Vagina (tissue), 2 donors: Measurements from ENCODE around the gene SIK3. TPM values are rescaled to one million over a fixed set of nuclear protein-coding genes. Genes with fewer than 3 reads are reported as not detected.
A peak's percentile ranks its signal among the peaks of the same experiment; 100 is the strongest.
"Not testable (repeated sequence)": the region's sequence is repeated elsewhere in the genome, so short reads cannot be mapped to it uniquely, and the experiment has no call there.

Source experiments
- DNase-seq, 2 donors: peaks; one replicate each; pipeline ENCODE4 v3.0.0-alpha.2; 2017; ENCODE audit errors: extremely low spot score in 2 of 2
- H3K27ac ChIP-seq: fragments of 200-600 bp; sonication (generic); one replicate; pipeline ENCODE4 v1.5.1; 2019
- H3K27me3 ChIP-seq: fragments of 200-600 bp; sonication (generic); one replicate; pipeline ENCODE4 v1.5.1; 2019
- H3K36me3 ChIP-seq, 2 donors: fragments of 200-600 bp; sonication (generic); one replicate each; pipeline ENCODE4 v1.5.1; 2017 to 2019
- H3K4me1 ChIP-seq: fragments of 200-600 bp; sonication (generic); one replicate; pipeline ENCODE4 v1.5.1; 2019
- H3K4me3 ChIP-seq, 2 donors: fragments of 200-600 bp; sonication (generic); 1 replicate in 1 of 2; 2 replicates in 1 of 2; pipeline ENCODE4 v1.5.1; 2016 to 2019
- H3K9me3 ChIP-seq: fragments of 200-600 bp; sonication (generic); one replicate; pipeline ENCODE4 v1.5.1; 2019
- CTCF ChIP-seq, 3 experiments: fragments of 450-650 bp in 2 of 3; fragments of 200-600 bp in 1 of 3; sonication (generic) in 1 of 3; IDR thresholded peaks; one replicate each; pipeline ENCODE4 v1.5.1; 2017 to 2019; ENCODE audit warnings: antibody characterized with exemption in 3 of 3, mild to moderate bottlenecking in 2 of 3, moderate library complexity in 2 of 3
- POLR2A ChIP-seq, 2 donors: fragments of 450-650 bp; IDR thresholded peaks; one replicate each; pipeline ENCODE4 v1.6.1; 2017; ENCODE audit warnings: antibody characterized with exemption in 2 of 2, mild to moderate bottlenecking in 2 of 2, moderate library complexity in 2 of 2
- POLR2AphosphoS5 ChIP-seq, 2 donors: sonication (generic); formaldehyde crosslinking; IDR thresholded peaks; one replicate each; pipeline ENCODE4 v1.9.0; 2017; ENCODE audit warnings: antibody characterized with exemption in 2 of 2, mild to moderate bottlenecking in 2 of 2, low read depth in 1 of 2; ENCODE audit not compliant: insufficient read depth in 1 of 2
- intact Hi-C: fragments of 100-400 bp; cut with DNase I; formaldehyde crosslinking; loops from one replicate; pipeline ENCODE4 v1.15.1; 2023
- total RNA-seq: library from RNA; depleted of rRNA; stranded (reverse); fragments of >200 nt; gene quantifications from one replicate; pipeline ENCODE4 v1.2.3, GENCODE V29; 2016

Gene SIK3
- total RNA-seq, 1 donor from 2014 or later = 39.0 TPM

DNA sequence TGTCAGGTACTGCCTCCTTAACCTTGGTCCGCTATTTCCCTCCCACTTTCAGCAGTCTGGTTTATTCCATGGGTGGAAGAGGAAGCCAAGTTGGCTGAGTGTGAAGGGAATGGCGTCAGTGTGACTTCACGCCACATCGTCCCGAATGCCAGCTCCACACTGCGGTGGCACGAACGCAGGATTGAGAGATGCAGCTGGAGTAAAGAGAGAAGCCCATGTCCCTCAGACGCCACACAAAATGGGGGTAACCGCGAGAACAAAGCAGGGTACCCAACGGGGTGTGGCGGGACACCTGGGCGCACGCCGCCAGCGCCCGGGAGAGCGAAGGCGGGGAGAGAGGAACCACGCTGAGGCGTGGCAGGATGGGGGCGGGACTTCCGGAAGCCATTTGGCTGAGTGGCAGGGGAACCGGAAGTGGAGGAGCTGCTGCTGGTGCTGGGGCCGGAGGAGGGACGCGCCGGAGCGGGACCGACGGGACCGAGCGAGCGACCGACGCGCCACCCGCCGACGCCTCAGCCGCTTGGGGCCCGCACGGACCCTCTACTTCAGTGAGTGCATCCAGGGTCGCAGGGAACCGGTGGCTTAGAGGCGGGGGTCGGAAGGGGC is 45.7 kb upstream of the SIK3 start, which contains the start of gene PAFAH1B2:
Gene PAFAH1B2, plus strand, starts transcription at position 417 of the 606 bp plus-strand sequence. CDS start 8,161 bp downstream, outside the sequence.
- TF ChIP-seq POLR2AphosphoS5 (IDR thresholded peaks at IDR 0.05; ENCODE audit: insufficient read depth in 1 of 2, low read depth in 1 of 2) (peak; percentile 81 to 95), CTCF (IDR thresholded peaks at IDR 0.05) (no peak), POLR2A (IDR thresholded peaks at IDR 0.05) (peak in 1 of 2 donors; percentile 70)
- H3K27ac ChIP-seq = peak within 1 kb of the TSS; percentile 90
- H3K4me1 ChIP-seq = peaks cover 40% of the 10 kb centered on the region
- H3K9me3 ChIP-seq = no peaks in the 10 kb centered on the region
- H3K27me3 ChIP-seq = no peaks in the 10 kb centered on the region
- no peaks in the 10 kb centered on the region for H3K36me3 ChIP-seq
- DNase-seq = peak; percentile 95 to 97
- intact Hi-C loops = no loop called here
- H3K4me3 ChIP-seq = peak within 1 kb of the TSS; percentile 81 to 88

DNA sequence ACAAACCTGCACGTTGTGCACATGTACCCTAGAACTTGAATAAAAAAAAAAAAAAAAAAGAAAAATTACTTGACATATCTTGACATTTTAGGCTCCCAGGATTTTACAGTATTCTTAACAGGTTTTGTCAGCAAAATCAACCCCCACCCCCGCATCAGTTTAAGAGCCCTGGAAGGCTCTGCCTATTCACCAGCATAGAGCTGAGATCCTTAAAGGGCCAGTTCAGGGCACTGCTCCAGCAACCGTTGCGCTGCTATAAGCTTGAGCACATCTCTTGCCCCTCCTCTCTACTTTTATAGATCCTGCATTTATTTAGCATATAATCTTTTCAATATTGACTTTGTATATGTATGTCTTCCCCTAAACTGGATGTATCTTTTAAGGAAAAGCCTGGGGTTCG is 45.2 kb upstream of the SIK3 start:
- H3K4me3 ChIP-seq = peak overlapping the region; percentile 81 to 88
- peak overlapping the region; percentile 90 for H3K27ac ChIP-seq
- TF ChIP-seq CTCF (IDR thresholded peaks at IDR 0.05) (no peak), POLR2A (IDR thresholded peaks at IDR 0.05) (no peak), POLR2AphosphoS5 (IDR thresholded peaks at IDR 0.05; ENCODE audit: insufficient read depth in 1 of 2, low read depth in 1 of 2) (no peak)
- no peaks in the 10 kb centered on the region for H3K36me3 ChIP-seq
- peaks cover 39% of the 10 kb centered on the region for H3K4me1 ChIP-seq
- DNase-seq = no peak
- intact Hi-C loops = no loop called here
- H3K9me3 ChIP-seq = no peaks in the 10 kb centered on the region
- no peaks in the 10 kb centered on the region for H3K27me3 ChIP-seq

DNA sequence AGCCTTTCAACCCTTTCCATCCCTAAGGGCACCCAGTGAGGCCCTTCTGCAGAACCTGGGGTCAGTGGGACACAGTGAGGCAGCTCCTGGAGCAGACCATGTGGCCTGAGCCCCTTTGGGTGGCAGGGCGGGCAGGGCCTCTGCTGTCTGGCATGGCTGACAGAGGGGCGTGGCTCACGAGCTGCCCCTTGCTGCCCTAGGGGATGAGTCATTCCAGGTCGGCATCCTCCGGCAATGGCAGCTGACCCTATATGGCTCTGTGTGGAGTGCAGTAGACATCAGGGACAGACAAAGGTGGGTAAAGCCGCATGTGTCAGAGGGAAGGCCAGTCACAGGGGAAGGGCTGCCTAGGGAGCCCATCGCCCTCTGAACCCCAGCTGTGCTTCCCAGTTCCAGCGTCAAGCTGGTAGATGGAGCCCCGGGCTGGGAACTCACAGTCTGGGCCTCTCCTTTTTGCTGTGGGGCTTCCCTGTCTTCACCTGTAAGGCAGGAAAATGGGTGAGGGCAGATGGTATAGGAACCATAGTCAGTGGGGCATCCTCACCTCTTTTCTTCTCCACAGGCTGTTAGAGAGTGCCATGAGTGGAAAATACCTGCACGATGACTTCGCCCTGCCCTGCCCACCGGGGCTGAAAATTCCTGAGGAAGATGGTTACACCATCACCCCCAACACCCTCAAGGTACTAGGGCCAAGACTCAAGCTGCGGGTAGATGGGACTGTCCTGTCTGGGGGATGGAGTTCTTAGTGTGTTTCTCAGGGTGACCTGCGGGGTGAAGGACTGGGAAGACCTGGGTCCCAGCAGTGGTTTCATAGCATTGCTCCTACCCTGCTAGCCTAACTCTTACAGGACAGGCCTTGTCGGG is 39.2 kb upstream of the SIK3 start:
- intact Hi-C loops, H3K27ac ChIP-seq, H3K4me3 ChIP-seq: not testable (repeated sequence)

GRCh38 chr11:117134979-117135378 is 36.8 kb upstream of the SIK3 start:
- H3K36me3 ChIP-seq, H3K4me1 ChIP-seq, DNase-seq, H3K9me3 ChIP-seq, intact Hi-C loops, H3K27me3 ChIP-seq, H3K4me3 ChIP-seq, H3K27ac ChIP-seq: not testable (repeated sequence)

More for the DNA sequence above, 39.2 kb upstream of the SIK3 start:
- H3K36me3 ChIP-seq, H3K4me1 ChIP-seq, H3K9me3 ChIP-seq, H3K27me3 ChIP-seq, DNase-seq: not testable (repeated sequence)

- Histone ChIP-seq H3K27ac (no peak overlapping the region), H3K4me1 (no peaks in the 10 kb centered on the region), H3K27me3 (no peaks in the 10 kb centered on the region), H3K4me3 (no peak overlapping the region), H3K36me3 (no peaks in the 10 kb centered on the region), H3K9me3 (no peaks in the 10 kb centered on the region)
- intact Hi-C loops = no loop called here
- no peak for TF ChIP-seq POLR2AphosphoS5 (IDR thresholded peaks at IDR 0.05; ENCODE audit: insufficient read depth in 1 of 2, low read depth in 1 of 2)
- TF ChIP-seq POLR2A (IDR thresholded peaks at IDR 0.05) = no peak
- TF ChIP-seq CTCF (IDR thresholded peaks at IDR 0.05) = no peak
- DNase-seq = no peak
These were observed 36.2 kb upstream of the SIK3 start for GRCh38 chr11:117134431-117134830.

- H3K36me3 ChIP-seq = no peaks in the 10 kb centered on the region
- no peak overlapping the region for H3K27ac ChIP-seq
- H3K4me3 ChIP-seq = no peak overlapping the region
- no peaks in the 10 kb centered on the region for H3K9me3 ChIP-seq
- H3K4me1 ChIP-seq = no peaks in the 10 kb centered on the region
- no peak for TF ChIP-seq CTCF (IDR thresholded peaks at IDR 0.05)
- no peak for TF ChIP-seq POLR2AphosphoS5 (IDR thresholded peaks at IDR 0.05; ENCODE audit: insufficient read depth in 1 of 2, low read depth in 1 of 2)
- TF ChIP-seq POLR2A (IDR thresholded peaks at IDR 0.05) = no peak
- no peaks in the 10 kb centered on the region for H3K27me3 ChIP-seq
- intact Hi-C loops = no loop called here
- DNase-seq = no peak
These were observed 32.7 kb upstream of the SIK3 start for GRCh38 chr11:117130879-117131278.

GRCh38 chr11:117130396-117130795 is 32.2 kb upstream of the SIK3 start:
- H3K36me3 ChIP-seq, DNase-seq, H3K27ac ChIP-seq, H3K9me3 ChIP-seq, intact Hi-C loops, H3K4me1 ChIP-seq, H3K27me3 ChIP-seq, H3K4me3 ChIP-seq: not testable (repeated sequence)
